Trophoblast cell (in vitro differentiated cells and primary cell): ENCODE data around the gene UQCR10. TPM values are rescaled to one million over a fixed set of nuclear protein-coding genes. Genes with fewer than 3 reads are reported as not detected.

Experiments
- DNase-seq, 2 donors: peaks; one replicate each; pipeline ENCODE4 v3.0.0-alpha.2; 2016
- H2AFZ ChIP-seq: 2 replicates; pipeline ENCODE4 v1.6.1; 2013; ENCODE audit warnings: low read length, moderate library complexity, mild to moderate bottlenecking; ENCODE audit not compliant: insufficient read depth, poor library complexity
- H2AK5ac ChIP-seq: 2 replicates; pipeline ENCODE4 v1.6.1; 2013; ENCODE audit warnings: mild to moderate bottlenecking, low read length
- H2BK120ac ChIP-seq: 2 replicates; pipeline ENCODE4 v1.6.1; 2013; ENCODE audit warnings: low read length, mild to moderate bottlenecking, moderate library complexity; ENCODE audit not compliant: insufficient read depth, poor library complexity
- H2BK12ac ChIP-seq: 2 replicates; pipeline ENCODE4 v1.6.1; 2013; ENCODE audit warnings: mild to moderate bottlenecking, low read length, moderate library complexity
- H2BK5ac ChIP-seq: 2 replicates; pipeline ENCODE4 v1.6.1; 2013; ENCODE audit warnings: low read length, low read depth, moderate library complexity, mild to moderate bottlenecking; ENCODE audit not compliant: poor library complexity
- H3K14ac ChIP-seq: 2 replicates; pipeline ENCODE4 v1.6.1; 2013; ENCODE audit warnings: mild to moderate bottlenecking, low read length
- H3K18ac ChIP-seq: 2 replicates; pipeline ENCODE4 v1.6.1; 2013; ENCODE audit warnings: mild to moderate bottlenecking, low read length
- H3K23ac ChIP-seq: 2 replicates; pipeline ENCODE4 v1.6.1; 2013; ENCODE audit warnings: low read length
- H3K27ac ChIP-seq: 2 replicates; pipeline ENCODE4 v1.5.1; 2013; ENCODE audit warnings: low read depth, mild to moderate bottlenecking, inconsistent platforms, low read length, moderate library complexity
- H3K27me3 ChIP-seq: 2 replicates; pipeline ENCODE4 v1.6.1; 2013; ENCODE audit warnings: inconsistent platforms, mild to moderate bottlenecking, low read length, moderate library complexity; ENCODE audit not compliant: insufficient read depth
- H3K36me3 ChIP-seq, 2 experiments: 1 replicate in 1 of 2; 2 replicates in 1 of 2; pipeline ENCODE4 v1.6.1; 2013; ENCODE audit warnings: low read length in 2 of 2, mild to moderate bottlenecking in 2 of 2, moderate library complexity in 1 of 2; ENCODE audit not compliant: insufficient read depth in 2 of 2, control insufficient read depth in 1 of 2
- H3K4ac ChIP-seq: 2 replicates; pipeline ENCODE4 v1.6.1; 2013; ENCODE audit warnings: low read depth, mild to moderate bottlenecking, low read length, moderate library complexity
- H3K4me1 ChIP-seq, 2 experiments: 1 replicate in 1 of 2; 2 replicates in 1 of 2; pipeline ENCODE4 v1.6.1; 2013; ENCODE audit warnings: low read length in 2 of 2, mild to moderate bottlenecking in 2 of 2, moderate library complexity in 1 of 2; ENCODE audit not compliant: insufficient read depth in 2 of 2, control insufficient read depth in 1 of 2
- H3K4me2 ChIP-seq: 2 replicates; pipeline ENCODE4 v1.6.1; 2013; ENCODE audit warnings: inconsistent platforms, mild to moderate bottlenecking, low read length, moderate library complexity
- H3K4me3 ChIP-seq: 2 replicates; pipeline ENCODE4 v1.5.1; 2013; ENCODE audit warnings: mild to moderate bottlenecking, low read depth, low read length, inconsistent platforms
- H3K79me1 ChIP-seq: one replicate; pipeline ENCODE4 v1.6.1; 2013; ENCODE audit warnings: low read length
- H3K79me2 ChIP-seq: 2 replicates; pipeline ENCODE4 v1.6.1; 2013; ENCODE audit warnings: low read length, mild to moderate bottlenecking; ENCODE audit not compliant: control insufficient read depth, insufficient read depth, poor library complexity
- H3K9ac ChIP-seq: 2 replicates; pipeline ENCODE4 v1.6.1; 2013; ENCODE audit warnings: mild to moderate bottlenecking, low read length
- H3K9me3 ChIP-seq: 2 replicates; pipeline ENCODE4 v1.6.1; 2013; ENCODE audit warnings: low read depth, mild to moderate bottlenecking, control low read depth, inconsistent platforms, low read length; ENCODE audit not compliant: insufficient read depth
- H4K12ac ChIP-seq: 2 replicates; pipeline ENCODE4 v1.6.1; 2013; ENCODE audit warnings: low read depth, mild to moderate bottlenecking, low read length, moderate library complexity
- H4K8ac ChIP-seq: 2 replicates; pipeline ENCODE4 v1.6.1; 2013; ENCODE audit warnings: low read depth, mild to moderate bottlenecking, low read length, moderate library complexity
- H4K91ac ChIP-seq: one replicate; pipeline ENCODE4 v1.6.1; 2013; ENCODE audit warnings: low read depth, mild to moderate bottlenecking, low read length, moderate library complexity
- WGBS: extraction: QIAGEN DNeasy Blood & Tissue Kit; methylation state at CpG from one replicate; pipeline ENCODE4 v1.1.7; 2013; ENCODE audit warnings: missing lambda C conversion rate; ENCODE audit not compliant: insufficient read length, insufficient coverage; ENCODE audit errors: extremely low coverage; 5-methylcytosine and 5-hydroxymethylcytosine counted together
- polyA plus RNA-seq: library from polyadenylated mRNA; stranded (reverse); fragments of 200-250 nt; gene quantifications from 2 replicates; pipeline ENCODE4 v1.2.3, GENCODE V29; 2013

UQCR10 gene
- 143 and 144 TPM in 2 replicates for polyA plus RNA-seq

DNA sequence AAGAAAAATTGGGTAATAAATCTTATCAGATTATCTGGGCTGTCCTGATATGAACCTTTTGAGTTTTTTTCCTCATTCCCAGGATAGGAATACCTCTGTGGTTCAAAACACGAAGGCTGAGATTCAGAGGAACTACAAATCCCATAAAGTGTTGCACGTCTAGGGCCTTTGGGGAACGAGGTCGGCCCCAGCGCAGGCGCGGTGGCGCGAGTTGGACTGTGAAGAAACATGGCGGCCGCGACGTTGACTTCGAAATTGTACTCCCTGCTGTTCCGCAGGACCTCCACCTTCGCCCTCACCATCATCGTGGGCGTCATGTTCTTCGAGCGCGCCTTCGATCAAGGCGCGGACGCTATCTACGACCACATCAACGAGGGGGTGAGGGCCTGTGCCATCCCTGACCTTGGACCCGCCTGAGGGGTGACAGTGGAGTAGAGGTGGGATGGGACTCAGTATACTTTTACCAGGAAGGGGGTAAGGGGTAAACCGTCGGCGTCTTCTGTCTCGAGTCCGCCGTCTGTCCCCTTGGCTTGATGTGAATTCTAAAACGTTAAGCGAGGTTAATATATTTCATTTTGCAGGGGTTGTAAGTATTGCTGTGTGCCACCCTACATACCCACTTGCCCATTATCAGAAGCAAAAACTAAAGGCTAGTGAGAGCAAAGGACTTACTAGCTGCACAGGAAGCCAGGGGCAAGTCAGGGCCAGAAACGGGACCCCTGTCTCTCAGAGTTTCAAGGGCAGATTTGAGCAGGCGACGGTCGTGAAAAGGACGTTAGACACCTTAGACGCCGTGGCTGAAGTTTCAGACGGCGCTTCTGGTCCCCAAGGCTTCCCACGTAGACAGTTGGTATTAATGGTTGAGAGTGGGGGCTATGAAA, at the start of gene UQCR10:
TSS of gene UQCR10 (plus strand) at position 199 of the 881 bp plus-strand sequence. CDS start at position 229, 30 bp downstream.
- H4K91ac ChIP-seq, result peak within 1 kb of the TSS; percentile 93
- peak within 1 kb of the TSS; percentile 97 for H3K18ac ChIP-seq
- no peaks in the 10 kb centered on the region for H3K9me3 ChIP-seq
- peaks cover 4 to 11% of the 10 kb centered on the region in 2 experiments for H3K36me3 ChIP-seq
- peaks cover 9% of the 10 kb centered on the region for H3K79me1 ChIP-seq
- H3K27me3 ChIP-seq, result no peaks in the 10 kb centered on the region
- no peak within 1 kb of the TSS for H3K23ac ChIP-seq
- peaks cover 10% of the 10 kb centered on the region for H3K79me2 ChIP-seq
- peak within 1 kb of the TSS; percentile 94 for H3K4ac ChIP-seq
- H3K9ac ChIP-seq, result peak within 1 kb of the TSS; percentile 98
- WGBS, result no CpG with 5 or more reads among the region's 46 CpGs
- H3K4me3 ChIP-seq, result peak within 1 kb of the TSS; percentile 99
- H2BK12ac ChIP-seq, result no peak within 1 kb of the TSS
- H2BK5ac ChIP-seq, result peak within 1 kb of the TSS; percentile 34
- H2AFZ ChIP-seq, result peak within 1 kb of the TSS; percentile 69
- H2BK120ac ChIP-seq, result peak within 1 kb of the TSS; percentile 62
- peak within 1 kb of the TSS; percentile 69 for H3K27ac ChIP-seq
- peak within 1 kb of the TSS; percentile 70 for H4K12ac ChIP-seq
- peak; percentile 93 to 96 for DNase-seq
- peak within 1 kb of the TSS; percentile 93 for H3K4me2 ChIP-seq
- peak within 1 kb of the TSS; percentile 90 for H3K14ac ChIP-seq
- H2AK5ac ChIP-seq, result peak within 1 kb of the TSS; percentile 30
- H4K8ac ChIP-seq, result peak within 1 kb of the TSS; percentile 99
- H3K4me1 ChIP-seq, result peaks cover 6 to 14% of the 10 kb centered on the region in 2 experiments

DNA sequence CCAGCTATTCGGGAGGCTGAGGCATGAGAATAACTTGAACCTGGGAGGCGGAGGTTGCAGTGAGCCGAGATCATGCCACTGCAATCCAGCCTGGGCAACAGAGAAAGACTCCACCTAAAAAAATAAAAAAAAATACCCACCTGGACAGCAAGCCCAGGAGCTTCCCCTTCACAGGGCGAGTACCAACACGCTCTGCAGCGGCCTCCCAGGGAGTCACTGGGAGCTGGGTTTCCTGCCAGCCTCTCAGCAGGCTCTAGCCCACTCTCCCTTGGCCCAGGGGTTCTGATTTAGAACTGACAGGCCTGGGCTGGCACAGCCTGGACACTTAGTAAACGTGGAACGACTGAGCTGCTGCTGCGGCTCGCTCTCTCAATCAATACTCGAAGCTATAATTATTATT, 49.4 kb upstream of the UQCR10 start:
- WGBS, result no CpG with 5 or more reads among the region's 11 CpGs
- no peaks in the 10 kb centered on the region for H3K36me3 ChIP-seq
- no peak overlapping the region for H2BK120ac ChIP-seq
- no peak overlapping the region for H4K12ac ChIP-seq
- H3K9me3 ChIP-seq, result peaks cover 6% of the 10 kb centered on the region
- no peak overlapping the region for H4K8ac ChIP-seq
- H3K23ac ChIP-seq, result no peak overlapping the region
- no peak overlapping the region for H2BK12ac ChIP-seq
- H3K14ac ChIP-seq, result no peak overlapping the region
- H3K4me1 ChIP-seq, result no peaks in the 10 kb centered on the region
- H3K4me2 ChIP-seq, result no peak overlapping the region
- H2AFZ ChIP-seq, result no peak overlapping the region
- no peak overlapping the region for H3K27ac ChIP-seq
- H2BK5ac ChIP-seq, result no peak overlapping the region
- DNase-seq, result no peak
- H3K27me3 ChIP-seq, result peaks cover 30% of the 10 kb centered on the region
- no peak overlapping the region for H4K91ac ChIP-seq
- no peak overlapping the region for H3K4ac ChIP-seq
- H3K9ac ChIP-seq, result no peak overlapping the region
- no peaks in the 10 kb centered on the region for H3K79me1 ChIP-seq
- no peak overlapping the region for H3K4me3 ChIP-seq
- no peak overlapping the region for H2AK5ac ChIP-seq
- no peak overlapping the region for H3K18ac ChIP-seq
- no peaks in the 10 kb centered on the region for H3K79me2 ChIP-seq

GRCh38 chr22:29718949-29719898, 47.9 kb upstream of the UQCR10 start:
- Histone ChIP-seq H3K4ac (no peak overlapping the region), H4K8ac (no peak overlapping the region)

DNA sequence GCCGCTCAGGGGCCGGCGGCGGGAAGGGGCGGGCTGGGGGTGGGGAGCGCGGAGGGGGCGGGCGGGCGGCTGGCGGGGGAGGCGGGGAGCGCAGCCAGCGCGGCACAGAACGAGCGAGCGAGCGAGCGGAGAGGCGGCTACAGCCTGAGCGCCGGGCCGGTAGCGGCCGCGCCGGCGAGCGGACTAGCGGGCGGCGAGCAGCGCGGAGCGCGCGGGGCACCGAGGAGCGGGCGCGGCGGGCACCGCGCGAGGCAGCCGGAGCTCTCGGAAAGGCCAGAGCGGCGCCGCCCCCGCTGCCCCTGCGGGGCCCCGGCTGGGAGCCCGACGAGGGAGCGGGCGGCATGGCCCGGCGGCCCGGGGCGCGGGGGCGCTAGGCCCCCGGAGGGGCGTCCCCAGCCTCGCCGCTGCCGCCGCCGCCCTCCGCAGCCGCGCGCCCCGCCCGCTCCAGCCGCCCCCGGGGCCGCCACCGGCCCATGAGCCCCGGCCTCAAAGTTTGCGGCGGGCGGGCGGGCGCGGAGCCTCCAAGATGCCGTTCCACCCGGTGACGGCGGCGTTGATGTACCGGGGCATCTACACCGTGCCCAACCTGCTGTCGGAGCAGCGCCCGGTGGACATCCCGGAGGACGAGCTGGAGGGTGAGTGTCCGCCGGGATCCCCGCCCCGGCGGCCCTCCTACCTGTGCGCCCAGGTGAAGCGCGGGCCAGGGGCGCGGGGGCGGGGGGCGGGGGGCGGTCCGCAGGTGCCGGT, 47.1 kb upstream of the UQCR10 start, which contains the start of gene CABP7:
TSS of gene CABP7 (plus strand) at position 105 of the 747 bp plus-strand sequence. CDS start at position 527, 422 bp downstream.
- Histone ChIP-seq H3K9ac (no peak within 1 kb of the TSS), H3K9me3 (peaks cover 10% of the 10 kb centered on the region), H4K8ac (no peak within 1 kb of the TSS), H3K27ac (no peak within 1 kb of the TSS), H3K27me3 (peaks cover 30% of the 10 kb centered on the region), H4K12ac (no peak within 1 kb of the TSS), H3K79me1 (no peaks in the 10 kb centered on the region), H3K14ac (no peak within 1 kb of the TSS), H2BK120ac (no peak within 1 kb of the TSS), H2BK12ac (no peak within 1 kb of the TSS), H2AK5ac (no peak within 1 kb of the TSS), H3K4me1 (no peaks in the 10 kb centered on the region), H3K4me2 (peak within 1 kb of the TSS; percentile 68), H4K91ac (no peak within 1 kb of the TSS), H3K23ac (no peak within 1 kb of the TSS), H2BK5ac (no peak within 1 kb of the TSS), H3K36me3 (no peaks in the 10 kb centered on the region), H3K18ac (no peak within 1 kb of the TSS), H3K79me2 (no peaks in the 10 kb centered on the region), H3K4ac (no peak within 1 kb of the TSS), H3K4me3 (no peak within 1 kb of the TSS), H2AFZ (no peak within 1 kb of the TSS)
- peak in 1 of 2 donors; percentile 5 for DNase-seq
- WGBS, result no CpG with 5 or more reads among the region's 115 CpGs

More at GRCh38 chr22:29718949-29719898, 47.9 kb upstream of the UQCR10 start:
- Histone ChIP-seq H2AFZ (no peak overlapping the region), H3K4me1 (no peaks in the 10 kb centered on the region), H3K4me2 (no peak overlapping the region), H2BK12ac (no peak overlapping the region), H3K23ac (no peak overlapping the region), H2BK5ac (no peak overlapping the region), H4K91ac (no peak overlapping the region), H3K27ac (no peak overlapping the region), H3K14ac (no peak overlapping the region), H3K36me3 (no peaks in the 10 kb centered on the region), H2AK5ac (no peak overlapping the region), H3K79me1 (no peaks in the 10 kb centered on the region), H3K27me3 (peaks cover 30% of the 10 kb centered on the region), H3K4me3 (no peak overlapping the region), H2BK120ac (no peak overlapping the region), H3K9me3 (peaks cover 10% of the 10 kb centered on the region), H3K79me2 (no peaks in the 10 kb centered on the region), H3K9ac (no peak overlapping the region), H3K18ac (no peak overlapping the region), H4K12ac (no peak overlapping the region)
- WGBS, result no CpG with 5 or more reads among the region's 24 CpGs
- DNase-seq, result no peak
